NCI-H2081 treated with DMSO at 0.1 percent for 48 hours (cell line): ENCODE results near the gene ENAH.
"Not testable (repeated sequence)": the region's sequence is repeated elsewhere in the genome, so short reads cannot be mapped to it uniquely, and the experiment has no call there.

Experiments
- DNase-seq: peaks from one replicate; lab custom pipeline; 2025; lab: John Stamatoyannopoulos, UW

Gene ENAH

GRCh38 chr1:225674381-225674780, 21.5 kb upstream of the ENAH start:
- DNase-seq, result no peak

- no peak for DNase-seq
Observed at GRCh38 chr1:225670806-225671733, 18.1 kb upstream of the ENAH start.

GRCh38 chr1:225670356-225670755, 17.4 kb upstream of the ENAH start:
- no peak for DNase-seq

DNA sequence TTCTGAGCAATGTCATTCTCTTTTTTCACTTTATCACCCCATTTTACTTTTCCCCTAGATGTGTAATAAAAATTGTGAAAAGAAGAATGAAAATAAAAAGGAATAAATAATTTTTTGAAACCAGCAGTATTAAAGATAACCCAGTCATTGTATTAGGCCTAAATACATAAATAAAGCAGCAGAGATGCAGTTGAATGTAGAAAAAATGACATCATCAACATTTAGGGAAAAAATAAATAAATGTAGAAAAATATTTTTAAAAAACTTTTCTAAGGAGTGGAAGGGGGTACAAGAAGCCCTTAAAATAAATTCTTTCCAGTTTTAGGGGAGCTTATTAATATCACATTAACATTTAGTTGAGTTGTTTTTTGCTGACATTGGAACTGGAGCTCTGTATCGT, 15.3 kb upstream of the ENAH start:
- no peak for DNase-seq

GRCh38 chr1:225667362-225667761, 14.4 kb upstream of the ENAH start:
- no peak for DNase-seq

- DNase-seq, result no peak
Observed at GRCh38 chr1:225666495-225666894, 13.6 kb upstream of the ENAH start.

DNA sequence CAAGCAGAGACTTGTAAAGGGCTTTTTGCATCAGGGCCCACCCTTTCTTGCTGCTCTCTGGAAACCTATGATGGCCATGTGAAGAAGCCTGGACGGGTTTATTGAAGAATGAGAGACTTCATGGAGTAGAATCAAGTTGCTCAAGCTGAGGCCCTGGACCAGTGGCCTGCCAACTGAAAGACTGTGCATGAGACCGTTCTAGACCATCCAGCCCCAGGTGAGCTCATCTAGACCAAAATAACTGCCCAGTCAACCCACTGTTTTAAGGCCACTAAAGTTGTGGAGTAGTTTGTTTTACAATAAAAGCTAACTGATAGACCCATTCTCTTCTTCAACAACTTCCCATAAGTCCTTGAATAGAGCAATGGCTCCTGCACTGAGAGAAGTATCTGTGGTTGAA, 11.8 kb upstream of the ENAH start:
- DNase-seq, result no peak

DNA sequence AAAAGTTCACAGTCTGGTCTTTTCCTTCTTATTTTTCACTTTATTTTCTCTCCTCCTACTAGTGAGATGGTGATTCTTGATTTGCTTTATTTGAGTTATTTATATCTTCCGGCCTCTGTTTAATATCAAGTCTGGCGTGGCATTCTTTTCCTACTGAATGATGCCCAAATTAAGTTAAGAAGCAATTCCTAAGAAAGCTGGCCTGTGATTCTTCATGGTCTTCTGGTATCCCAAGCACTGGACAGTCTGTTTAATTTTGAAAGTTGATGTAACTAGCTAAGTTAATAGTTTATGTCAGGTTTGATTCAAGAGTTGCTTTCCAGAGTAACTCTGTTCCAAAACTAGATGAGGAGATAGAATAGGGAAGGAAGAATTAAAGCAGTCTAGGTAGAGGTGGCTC, 9.2 kb upstream of the ENAH start:
- DNase-seq, result no peak

DNA sequence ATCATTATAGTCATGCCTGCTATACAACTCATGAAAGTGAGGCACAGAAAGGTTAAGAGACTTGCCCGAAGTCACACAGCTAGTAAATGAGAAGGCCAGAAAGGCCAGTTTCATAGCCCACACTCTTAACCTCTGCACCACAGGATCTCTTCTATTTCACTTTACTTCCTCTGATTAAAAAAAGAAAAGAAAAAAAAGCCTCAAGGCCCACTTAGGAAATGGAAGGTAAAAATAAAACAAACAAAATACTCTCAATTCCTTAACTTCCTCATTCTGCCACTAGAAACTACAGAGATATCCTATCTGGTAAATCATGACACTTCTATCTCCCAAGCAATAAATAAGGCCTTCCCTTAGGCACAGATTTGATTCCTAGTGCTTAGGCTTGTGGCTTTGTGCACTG, 7.6 kb upstream of the ENAH start:
- no peak for DNase-seq

GRCh38 chr1:225658041-225658440, 5.1 kb upstream of the ENAH start:
- DNase-seq, result no peak

DNA sequence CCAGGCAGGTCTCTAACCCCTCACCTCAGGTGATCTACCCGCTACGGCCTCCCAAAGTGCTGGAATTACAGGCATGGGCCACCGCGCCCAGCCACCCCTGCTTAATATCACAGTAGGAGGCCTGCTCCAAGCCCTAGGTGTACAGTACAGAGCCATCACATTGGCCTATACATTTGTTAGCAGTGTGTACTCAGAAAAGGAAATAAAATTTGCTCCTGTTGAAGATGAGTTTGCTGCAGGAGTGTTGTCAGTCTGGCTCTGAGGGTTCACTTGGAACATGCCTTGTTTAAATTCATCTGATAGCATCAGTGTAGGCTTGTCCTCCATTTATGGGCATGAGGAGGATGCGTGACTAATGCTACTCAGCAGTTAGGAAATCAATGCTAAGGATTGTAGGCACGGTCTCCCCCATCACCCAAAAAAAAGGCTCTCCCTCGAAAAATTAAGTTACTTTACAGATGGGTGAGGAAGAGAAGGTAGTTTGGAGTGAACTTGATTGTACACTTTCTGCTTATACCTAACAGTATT, 4.6 kb upstream of the ENAH start:
- no peak for DNase-seq

DNA sequence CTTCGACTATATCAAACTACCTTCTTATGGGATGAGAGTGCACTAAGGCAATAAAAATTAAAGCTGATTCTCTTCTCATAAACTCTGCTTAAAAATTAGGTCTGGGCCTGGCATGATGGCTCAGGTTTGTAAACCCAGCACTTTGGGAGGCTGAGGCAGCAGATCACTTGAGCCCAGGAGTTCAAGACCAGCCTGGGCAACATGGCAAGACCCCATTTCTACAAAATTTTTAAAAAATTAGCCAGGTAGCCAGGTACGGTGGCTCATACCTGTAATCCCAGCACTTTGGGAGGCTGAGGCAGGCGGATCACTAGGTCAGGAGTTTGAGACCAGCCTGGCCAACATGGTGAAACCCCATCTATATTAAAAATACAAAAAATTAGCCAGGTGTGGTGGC, 3.3 kb upstream of the ENAH start:
- not testable (repeated sequence) for DNase-seq

DNA sequence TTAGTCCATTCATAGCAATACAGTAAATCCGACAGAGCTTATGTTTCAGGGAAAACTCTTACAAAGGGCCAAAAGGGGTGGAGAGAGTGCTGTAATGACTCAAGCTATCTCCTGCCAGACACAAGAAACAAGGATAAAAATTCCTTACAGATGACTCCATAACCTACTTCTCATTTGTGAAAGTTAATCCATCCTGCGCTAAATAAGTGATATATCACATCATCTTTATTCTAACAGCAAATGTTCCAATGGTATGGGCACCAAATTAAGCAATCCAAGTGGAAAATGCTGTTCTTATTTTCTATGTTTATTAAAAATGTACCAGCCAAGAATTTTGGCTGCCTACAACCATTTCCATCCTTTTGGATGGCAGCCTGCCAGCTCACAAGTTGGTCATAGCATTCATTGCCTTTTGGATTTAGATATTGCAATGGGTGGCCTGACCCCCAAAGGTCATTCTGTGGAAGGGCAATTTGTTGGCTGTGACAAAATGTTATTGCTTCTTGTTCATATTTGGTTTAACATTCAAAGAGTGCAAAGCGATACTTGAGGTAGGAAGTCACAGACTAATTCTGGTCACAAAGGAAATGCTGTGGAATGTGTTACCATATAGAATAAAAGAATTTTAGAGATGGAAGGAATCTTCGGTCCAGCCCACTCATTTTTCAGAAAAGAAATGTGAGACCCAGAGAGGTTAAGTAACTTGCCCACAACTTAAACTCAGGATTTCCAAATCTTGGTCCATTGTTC, 2.8 kb upstream of the ENAH start:
- DNase-seq, result no peak

DNA sequence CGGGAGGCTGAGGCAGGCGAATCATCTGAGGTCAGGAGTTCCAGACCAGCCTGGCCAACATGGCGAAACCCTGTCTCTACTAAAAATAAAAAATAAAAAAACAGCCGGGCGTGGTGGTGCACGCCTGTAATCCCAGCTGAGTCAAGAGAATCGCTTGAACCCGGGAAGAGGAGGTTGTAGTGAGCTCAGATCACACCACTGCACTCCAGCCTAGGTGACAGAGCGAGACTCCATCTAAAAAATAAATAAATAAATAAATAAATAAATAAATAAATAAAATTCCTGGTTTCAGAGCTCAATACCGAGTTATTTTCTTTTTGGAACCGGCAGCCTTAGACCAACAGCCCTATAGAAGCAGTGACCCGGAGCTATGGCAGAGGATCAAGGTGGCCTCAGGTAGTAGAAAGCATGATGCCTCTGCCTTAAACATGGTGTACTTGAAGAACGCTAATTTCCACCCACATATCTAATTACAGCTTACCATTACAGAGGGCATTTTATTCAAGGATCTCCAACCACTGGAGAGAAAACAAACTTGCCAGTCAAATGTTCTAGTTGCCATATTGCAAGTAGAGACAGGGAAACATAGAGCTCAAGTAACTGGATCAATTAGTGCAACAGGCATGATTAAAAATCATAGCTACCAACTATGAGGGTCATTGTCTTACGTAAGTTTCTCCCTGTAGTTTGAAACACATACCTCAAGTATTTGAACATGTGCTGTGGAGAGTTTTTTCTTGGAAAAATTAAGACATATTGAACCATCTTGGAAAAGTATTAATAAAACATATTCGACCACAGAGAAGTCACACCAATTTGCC, 2.0 kb upstream of the ENAH start:
- DNase-seq, result no peak

GRCh38 chr1:225654277-225654597, 1.3 kb upstream of the ENAH start:
- peak; percentile 43 for DNase-seq

- peak; percentile 44 for DNase-seq
Observed at GRCh38 chr1:225653463-225654276, 747 bp upstream of the ENAH start.

GRCh38 chr1:225651872-225652728, 823 bp downstream of the ENAH start:
- peak; percentile 43 for DNase-seq

GRCh38 chr1:225651376-225651871, 1.5 kb downstream of the ENAH start:
- DNase-seq, result no peak

DNA sequence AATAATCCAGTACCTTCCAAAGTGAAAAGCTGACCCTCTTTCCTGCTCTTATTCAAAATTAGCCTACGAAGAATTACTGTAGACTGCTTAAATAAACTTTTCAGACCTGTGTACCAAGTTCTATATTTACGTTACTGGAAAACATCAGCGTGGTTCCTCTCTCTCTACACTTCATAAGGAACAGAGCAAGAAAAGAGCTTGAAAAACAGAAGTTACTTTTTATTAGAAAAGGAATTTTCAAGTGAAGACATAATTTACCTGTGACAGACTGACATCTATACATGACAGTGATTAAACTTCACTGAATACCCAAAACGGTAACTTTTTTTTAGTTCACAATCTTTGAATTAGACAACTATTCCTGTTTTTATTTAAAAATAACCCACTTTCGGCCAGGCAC, 2.7 kb downstream of the ENAH start:
- no peak for DNase-seq

DNA sequence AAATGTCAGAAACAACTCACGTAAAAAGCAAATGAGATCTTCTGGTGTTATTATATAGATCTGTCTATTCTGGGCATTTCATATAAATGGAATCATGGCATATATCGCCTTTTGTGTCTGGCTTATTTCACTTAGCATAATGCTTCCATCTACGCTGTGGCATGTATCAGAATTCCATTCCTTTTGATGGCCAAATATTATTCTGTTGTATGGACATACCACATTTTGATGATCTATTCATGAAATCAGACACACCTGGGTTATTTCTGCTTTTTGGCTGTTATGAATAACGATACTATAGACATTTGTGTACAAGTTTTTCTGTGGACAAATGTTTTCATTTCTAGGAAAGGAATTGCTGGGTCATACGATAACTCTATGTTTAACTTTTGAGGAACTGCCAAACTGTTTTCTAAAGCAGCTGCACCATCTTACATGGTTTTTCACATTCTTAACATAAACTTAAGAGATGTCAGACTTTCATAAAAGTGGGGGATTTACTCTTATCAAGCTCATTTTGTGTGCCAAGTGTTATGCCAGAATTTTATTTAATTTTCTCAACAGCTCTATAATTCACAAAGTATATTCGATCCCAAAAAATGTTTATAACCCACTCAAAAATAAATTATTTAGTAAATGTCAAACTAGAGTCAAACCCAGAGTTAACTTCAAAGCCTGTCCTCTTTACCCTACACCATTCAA, 7.6 kb downstream of the ENAH start:
- no peak for DNase-seq
